ENCODE results near the gene GPRC5B.

Gene GPRC5B, protein sequence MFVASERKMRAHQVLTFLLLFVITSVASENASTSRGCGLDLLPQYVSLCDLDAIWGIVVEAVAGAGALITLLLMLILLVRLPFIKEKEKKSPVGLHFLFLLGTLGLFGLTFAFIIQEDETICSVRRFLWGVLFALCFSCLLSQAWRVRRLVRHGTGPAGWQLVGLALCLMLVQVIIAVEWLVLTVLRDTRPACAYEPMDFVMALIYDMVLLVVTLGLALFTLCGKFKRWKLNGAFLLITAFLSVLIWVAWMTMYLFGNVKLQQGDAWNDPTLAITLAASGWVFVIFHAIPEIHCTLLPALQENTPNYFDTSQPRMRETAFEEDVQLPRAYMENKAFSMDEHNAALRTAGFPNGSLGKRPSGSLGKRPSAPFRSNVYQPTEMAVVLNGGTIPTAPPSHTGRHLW

DNA sequence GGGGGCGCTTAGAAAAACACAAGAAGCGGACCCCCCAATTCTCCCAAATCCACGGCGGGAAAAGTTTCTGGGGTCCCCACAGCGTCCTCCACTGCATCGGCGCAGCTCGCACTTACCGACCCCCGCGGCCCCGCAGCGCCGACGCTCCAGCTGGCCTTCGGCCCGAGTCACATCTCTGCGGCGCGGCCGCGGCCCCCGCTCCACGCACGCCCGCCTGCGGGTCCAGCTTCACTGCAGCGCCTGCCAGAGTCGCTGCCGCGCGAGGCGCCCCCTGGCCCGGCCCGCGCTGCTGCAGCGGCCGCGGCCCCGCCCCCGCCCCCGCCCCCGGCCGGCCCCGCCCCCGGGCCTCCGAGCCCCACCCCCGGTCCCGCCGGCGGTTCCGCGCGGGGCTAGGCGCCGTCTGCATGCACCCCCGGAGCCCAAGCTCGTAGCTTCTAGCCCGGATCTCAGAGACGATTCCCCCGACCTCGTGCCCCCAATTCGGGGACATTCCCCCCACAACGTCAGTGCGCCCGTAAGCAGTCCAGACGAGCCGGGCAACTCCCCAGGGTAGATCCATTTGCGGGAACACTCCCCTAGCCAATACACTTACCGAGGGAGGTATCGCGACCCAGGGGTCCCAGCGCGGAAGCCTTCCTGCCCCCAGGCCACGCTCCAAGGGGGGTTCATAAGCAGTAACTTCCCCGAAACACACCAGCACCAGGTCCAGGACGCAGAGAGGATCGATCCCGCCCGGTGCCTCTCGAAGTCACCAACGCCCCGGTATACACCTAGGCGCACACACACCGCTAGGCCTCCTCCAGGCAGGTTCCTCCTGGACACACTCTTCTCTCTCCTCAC, at the start of gene GPRC5B:
TSS of gene GPRC5B (minus strand) at position 238 of the 840 bp plus-strand sequence. CDS start 12,003 bp downstream, outside the sequence.
- no peak for DNase-seq

DNA sequence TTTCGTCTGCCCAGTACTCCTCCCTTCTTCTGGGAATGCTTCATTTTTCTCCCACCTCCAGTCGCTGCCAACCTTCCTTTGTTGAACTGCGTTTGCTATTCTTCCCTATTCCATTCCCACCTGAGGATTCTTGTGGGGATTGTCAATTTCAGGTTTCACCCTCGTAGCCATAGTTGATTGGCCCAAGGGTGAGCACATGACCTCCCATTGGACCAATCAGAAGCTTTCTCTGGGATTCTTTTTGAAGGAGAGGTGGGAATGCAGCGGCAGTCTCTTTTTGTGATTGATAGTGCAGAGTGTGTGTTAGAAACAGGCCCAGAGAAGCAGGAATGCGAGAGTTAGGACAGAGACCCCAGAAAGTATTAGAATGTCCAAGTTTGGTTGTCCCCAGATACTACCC, 49.1 kb upstream of the GPRC5B start:
- DNase-seq = no peak

GRCh38 chr16:19929062-19929511, 44.4 kb upstream of the GPRC5B start:
- no peak for DNase-seq

- no peak for DNase-seq
Observed at GRCh38 chr16:19928432-19928831, 43.8 kb upstream of the GPRC5B start.

DNA sequence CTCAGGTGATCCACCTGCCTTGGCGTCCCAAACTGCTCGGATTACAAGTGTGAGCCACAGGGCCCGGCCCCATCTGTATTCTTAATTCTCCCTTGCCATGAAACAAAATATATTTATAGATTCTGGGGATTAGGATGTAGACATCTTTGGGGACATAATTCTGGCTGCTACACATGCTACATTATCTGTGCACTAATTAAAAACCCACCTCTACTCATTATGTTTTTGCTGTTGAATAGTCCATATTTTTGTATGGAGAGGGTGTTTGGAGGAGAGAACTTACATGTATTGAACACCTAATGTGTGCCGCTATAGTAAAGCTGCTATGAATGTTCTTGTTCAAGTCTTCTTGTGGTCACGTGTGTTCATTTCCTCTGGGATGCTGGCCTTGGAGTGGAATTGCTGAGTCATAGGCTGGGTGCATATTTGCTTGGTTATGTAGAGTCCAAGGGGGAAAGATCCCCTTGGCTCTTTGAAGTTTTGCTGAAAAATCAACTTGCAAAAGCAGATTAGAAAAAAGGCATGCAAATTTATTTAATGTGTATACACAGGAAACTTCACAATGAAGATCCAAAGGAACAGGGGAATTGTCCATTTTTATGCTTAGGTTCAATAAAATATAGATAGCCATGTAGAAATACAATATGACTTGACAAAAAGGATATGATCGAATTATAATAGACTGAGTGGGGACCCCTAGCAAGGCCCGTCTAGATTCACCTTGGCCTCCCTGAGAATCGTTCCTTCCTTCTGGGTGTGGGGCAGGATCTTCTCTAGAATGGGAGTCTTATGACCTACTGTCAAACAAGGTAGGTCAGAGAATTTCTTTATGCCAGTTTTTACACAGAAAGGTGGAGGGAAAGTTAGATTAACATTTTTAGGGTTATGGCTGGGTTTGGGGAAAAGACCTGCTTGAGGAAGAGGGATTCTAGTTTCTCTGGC, 42.1 kb upstream of the GPRC5B start:
- DNase-seq = no peak

GRCh38 chr16:19923396-19923795, 38.7 kb upstream of the GPRC5B start:
- no peak for DNase-seq

- DNase-seq = no peak
Observed at GRCh38 chr16:19919142-19919541, 34.5 kb upstream of the GPRC5B start.

DNA sequence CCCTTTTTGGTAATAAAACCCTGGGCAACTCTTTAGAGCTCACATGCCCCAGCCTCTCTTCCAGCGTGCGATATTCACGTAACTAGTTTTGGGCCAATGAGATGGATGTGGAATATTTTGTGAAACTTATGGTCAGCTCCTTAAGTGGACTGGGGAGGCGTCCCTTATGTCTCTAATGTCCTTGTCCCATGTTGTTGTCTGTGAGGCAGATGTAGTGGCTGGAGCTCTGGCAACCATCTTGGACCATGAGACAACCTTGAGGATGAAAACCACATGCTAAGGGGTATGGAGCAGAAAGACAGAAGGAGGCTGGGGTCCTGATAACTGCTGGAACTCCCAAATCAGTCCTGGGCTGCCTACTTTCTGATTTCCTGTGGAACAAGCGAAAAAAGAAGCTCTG, 31.4 kb upstream of the GPRC5B start:
- DNase-seq = no peak

- no peak for DNase-seq
Observed at GRCh38 chr16:19914877-19915276, 30.2 kb upstream of the GPRC5B start.

- DNase-seq = no peak
Observed at GRCh38 chr16:19913340-19913645, 28.6 kb upstream of the GPRC5B start.

- no peak for DNase-seq
Observed at GRCh38 chr16:19912455-19913339, 28.0 kb upstream of the GPRC5B start.

GRCh38 chr16:19911747-19912454, 27.3 kb upstream of the GPRC5B start:
- DNase-seq = no peak

- no peak for DNase-seq
Observed at GRCh38 chr16:19911204-19911603, 26.6 kb upstream of the GPRC5B start.

- DNase-seq = no peak
Observed at GRCh38 chr16:19909750-19910322, 25.2 kb upstream of the GPRC5B start.

DNA sequence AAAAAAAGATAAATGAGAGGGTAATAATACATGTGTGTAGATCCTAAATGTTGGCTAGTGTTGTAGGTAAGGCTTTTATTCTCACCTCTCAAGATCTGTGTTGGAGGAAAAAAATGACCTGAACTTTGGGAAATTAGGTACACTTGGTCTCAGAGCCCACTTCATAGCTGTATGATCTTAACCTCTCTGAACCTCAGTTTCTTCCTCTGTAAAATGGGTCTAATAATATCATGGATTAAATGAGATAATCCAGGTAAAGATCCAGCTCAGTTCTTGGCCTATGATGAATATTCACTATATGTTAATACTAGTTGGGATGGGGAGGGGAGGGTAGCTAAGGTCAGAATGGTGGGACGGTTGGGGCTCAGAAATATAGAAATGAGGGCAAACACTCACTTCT, 24.3 kb upstream of the GPRC5B start:
- DNase-seq = no peak

- DNase-seq = no peak
Observed at GRCh38 chr16:19907161-19907992, 22.7 kb upstream of the GPRC5B start.

DNA sequence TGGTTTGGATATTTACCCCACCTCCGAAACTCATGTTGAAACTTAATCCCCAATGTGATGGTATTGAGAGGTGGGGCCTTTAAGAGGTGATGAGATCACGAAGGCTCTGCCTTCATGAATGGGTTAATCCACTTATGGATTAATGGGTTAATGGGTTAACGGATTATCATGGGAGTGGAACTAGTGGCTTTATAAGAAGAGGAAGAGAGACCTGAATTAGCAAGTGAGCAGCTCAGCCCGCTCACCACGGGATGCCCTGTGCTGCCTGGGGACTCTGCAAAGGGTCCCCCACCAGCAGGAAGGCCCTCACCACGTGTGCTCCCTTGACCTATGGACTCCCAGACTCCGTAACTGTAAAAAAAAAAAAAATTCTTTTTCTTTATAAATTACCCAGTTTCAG, 16.5 kb upstream of the GPRC5B start:
- no peak for DNase-seq

DNA sequence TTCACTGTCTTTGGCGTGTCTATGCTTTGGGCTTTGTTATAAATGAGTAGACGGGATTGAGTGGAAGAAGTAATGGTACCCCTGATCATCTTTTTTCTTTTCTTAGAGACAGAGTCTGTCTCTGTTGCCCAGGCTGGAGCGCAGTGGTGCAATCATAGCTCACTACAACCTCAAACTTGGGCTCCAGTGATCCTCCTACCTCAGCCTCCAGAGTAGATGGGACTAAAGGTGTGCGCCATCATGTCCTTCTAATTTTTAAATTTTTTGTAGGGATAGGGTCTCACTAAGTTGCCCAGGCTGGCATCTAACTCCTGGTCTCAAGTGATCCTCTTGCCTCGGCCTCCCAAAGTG, 14.9 kb upstream of the GPRC5B start:
- DNase-seq = no peak

DNA sequence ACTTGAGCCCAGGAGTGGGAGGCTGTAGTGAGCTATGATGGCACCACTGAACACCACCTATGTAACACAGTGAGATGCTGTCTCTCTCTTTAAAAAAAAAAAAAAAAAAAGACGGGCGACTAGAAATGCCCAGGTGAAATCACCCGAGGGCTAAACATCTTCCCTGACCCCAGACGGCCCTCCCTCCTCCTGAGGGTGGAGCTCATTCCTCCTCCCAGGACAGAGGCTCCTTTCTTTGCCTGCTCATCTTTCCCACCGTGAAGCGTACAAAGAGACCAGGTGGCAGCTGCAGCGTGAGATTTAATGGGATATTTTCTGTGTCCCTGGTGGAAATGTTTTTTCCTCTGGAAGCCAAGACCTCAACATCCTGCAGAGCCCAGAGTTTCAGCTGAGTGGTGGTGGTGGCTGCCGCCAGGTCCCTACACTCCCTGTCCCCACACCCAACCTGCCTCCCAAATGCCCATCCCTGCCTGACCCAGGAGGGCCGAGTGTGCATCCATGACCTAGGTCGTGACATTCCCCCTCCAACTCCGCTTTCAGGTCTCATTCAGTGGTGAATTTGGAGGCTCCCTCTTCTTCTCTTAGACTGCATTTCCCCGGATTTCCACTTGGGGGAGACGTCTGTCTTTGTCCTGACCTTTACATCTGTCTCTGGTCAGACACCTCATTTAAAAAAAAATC, 14.4 kb upstream of the GPRC5B start:
- no peak for DNase-seq

DNA sequence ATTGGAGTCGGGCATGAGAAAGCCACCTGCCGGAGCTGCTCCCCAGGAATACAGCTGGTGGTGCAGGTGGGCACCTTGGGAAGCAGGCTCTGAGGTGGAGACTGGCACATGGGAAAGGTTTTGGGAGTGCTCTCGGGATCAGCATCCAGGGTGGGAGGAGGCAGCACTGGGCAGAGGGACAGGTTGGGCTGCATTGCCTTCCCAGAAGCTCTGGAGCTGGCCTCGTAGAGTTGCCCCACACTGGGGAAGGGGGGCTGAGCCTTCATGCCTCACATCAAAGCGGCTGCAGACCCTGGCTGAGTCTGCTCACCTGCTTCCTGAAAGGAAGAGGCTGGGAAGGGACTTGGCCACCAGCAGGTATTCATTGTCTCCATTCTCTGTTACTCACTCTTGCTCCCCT, 13.5 kb upstream of the GPRC5B start:
- DNase-seq = no peak

All from NCI-H1048 (cell line).